ENCODE results near the gene DDX54.

The DDX54 gene

GRCh38 chr12:113201187-113202177 lies 16.2 kb upstream of the DDX54 start:
- no peak overlapping the region for H3K4me3 ChIP-seq (ENCODE audit: low read depth, low read length)
- TF ChIP-seq, protein P1, sequence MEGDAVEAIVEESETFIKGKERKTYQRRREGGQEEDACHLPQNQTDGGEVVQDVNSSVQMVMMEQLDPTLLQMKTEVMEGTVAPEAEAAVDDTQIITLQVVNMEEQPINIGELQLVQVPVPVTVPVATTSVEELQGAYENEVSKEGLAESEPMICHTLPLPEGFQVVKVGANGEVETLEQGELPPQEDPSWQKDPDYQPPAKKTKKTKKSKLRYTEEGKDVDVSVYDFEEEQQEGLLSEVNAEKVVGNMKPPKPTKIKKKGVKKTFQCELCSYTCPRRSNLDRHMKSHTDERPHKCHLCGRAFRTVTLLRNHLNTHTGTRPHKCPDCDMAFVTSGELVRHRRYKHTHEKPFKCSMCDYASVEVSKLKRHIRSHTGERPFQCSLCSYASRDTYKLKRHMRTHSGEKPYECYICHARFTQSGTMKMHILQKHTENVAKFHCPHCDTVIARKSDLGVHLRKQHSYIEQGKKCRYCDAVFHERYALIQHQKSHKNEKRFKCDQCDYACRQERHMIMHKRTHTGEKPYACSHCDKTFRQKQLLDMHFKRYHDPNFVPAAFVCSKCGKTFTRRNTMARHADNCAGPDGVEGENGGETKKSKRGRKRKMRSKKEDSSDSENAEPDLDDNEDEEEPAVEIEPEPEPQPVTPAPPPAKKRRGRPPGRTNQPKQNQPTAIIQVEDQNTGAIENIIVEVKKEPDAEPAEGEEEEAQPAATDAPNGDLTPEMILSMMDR (IDR thresholded peaks at IDR 0.05; ENCODE audit: low read depth, low read length): no peak

- no peak overlapping the region for H3K4me3 ChIP-seq (ENCODE audit: low read depth, low read length)
- TF ChIP-seq, protein P1 (IDR thresholded peaks at IDR 0.05; ENCODE audit: low read depth, low read length): no peak
Measured at GRCh38 chr12:113200021-113200797, 14.9 kb upstream of the DDX54 start.

- TF ChIP-seq, protein P1 (IDR thresholded peaks at IDR 0.05; ENCODE audit: low read depth, low read length): no peak
- no peak overlapping the region for H3K4me3 ChIP-seq (ENCODE audit: low read depth, low read length)
Measured at GRCh38 chr12:113198296-113198695, 13.0 kb upstream of the DDX54 start.

GRCh38 chr12:113197518-113198077 lies 12.3 kb upstream of the DDX54 start:
- no peak overlapping the region for H3K4me3 ChIP-seq (ENCODE audit: low read depth, low read length)
- TF ChIP-seq, protein P1 (IDR thresholded peaks at IDR 0.05; ENCODE audit: low read depth, low read length): no peak

DNA sequence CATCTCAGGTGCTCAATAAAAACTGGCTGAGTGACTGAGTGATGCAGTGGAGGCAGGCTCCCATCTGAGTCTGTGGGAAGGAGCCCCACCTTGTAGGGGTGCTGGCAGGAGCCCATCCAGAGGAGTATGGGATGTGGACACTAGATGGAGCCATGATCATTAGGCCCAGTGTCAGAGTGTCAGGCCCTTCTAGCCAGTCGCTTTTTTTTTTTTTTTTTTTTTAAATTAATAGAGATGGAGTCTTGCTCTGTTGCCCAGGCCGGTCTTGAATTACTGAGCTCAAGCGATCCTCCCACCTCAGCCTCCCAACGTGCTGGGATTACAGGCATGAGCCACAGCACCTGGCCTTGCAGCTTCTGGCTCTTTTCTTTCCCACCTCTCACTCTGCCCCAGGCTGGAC lies 11.7 kb upstream of the DDX54 start:
- TF ChIP-seq, protein P1 (IDR thresholded peaks at IDR 0.05; ENCODE audit: low read depth, low read length): peak; percentile 77
- no peak overlapping the region for H3K4me3 ChIP-seq (ENCODE audit: low read depth, low read length)

GRCh38 chr12:113196582-113196981 lies 11.3 kb upstream of the DDX54 start:
- TF ChIP-seq, protein P1 (IDR thresholded peaks at IDR 0.05; ENCODE audit: low read depth, low read length): no peak
- H3K4me3 ChIP-seq (ENCODE audit: low read depth, low read length): no peak overlapping the region
